Measurements from ENCODE around the gene LDLRAD4.

Gene LDLRAD4

GRCh38 chr18:13616525-13617035, 398.0 kb downstream of the LDLRAD4 start:
- no peak for DNase-seq (ENCODE audit: low spot score)

- DNase-seq (ENCODE audit: low spot score), result no peak
Measured at GRCh38 chr18:13617826-13618515, 399.4 kb downstream of the LDLRAD4 start.

- DNase-seq (ENCODE audit: low spot score), result no peak
Measured at GRCh38 chr18:13618760-13619438, 400.3 kb downstream of the LDLRAD4 start.

- no peak for DNase-seq (ENCODE audit: low spot score)
Measured at GRCh38 chr18:13619505-13620205, 401.1 kb downstream of the LDLRAD4 start.

GRCh38 chr18:13620206-13620672, 401.7 kb downstream of the LDLRAD4 start:
- no peak for DNase-seq (ENCODE audit: low spot score)

GRCh38 chr18:13620818-13621445, 402.4 kb downstream of the LDLRAD4 start:
- no peak for DNase-seq (ENCODE audit: low spot score)

GRCh38 chr18:13621446-13621849, 402.9 kb downstream of the LDLRAD4 start:
- no peak for DNase-seq (ENCODE audit: low spot score)

GRCh38 chr18:13621886-13622619, 403.5 kb downstream of the LDLRAD4 start:
- DNase-seq (ENCODE audit: low spot score), result no peak

- DNase-seq (ENCODE audit: low spot score), result no peak
Measured at GRCh38 chr18:13622751-13623150, 404.2 kb downstream of the LDLRAD4 start.

- DNase-seq (ENCODE audit: low spot score), result no peak
Measured at GRCh38 chr18:13623348-13623747, 404.8 kb downstream of the LDLRAD4 start.

GRCh38 chr18:13623871-13624270, 405.3 kb downstream of the LDLRAD4 start:
- no peak for DNase-seq (ENCODE audit: low spot score)

GRCh38 chr18:13624563-13625237, 406.1 kb downstream of the LDLRAD4 start:
- no peak for DNase-seq (ENCODE audit: low spot score)

GRCh38 chr18:13625355-13625754, 406.8 kb downstream of the LDLRAD4 start:
- DNase-seq (ENCODE audit: low spot score), result no peak

GRCh38 chr18:13625843-13626543, 407.4 kb downstream of the LDLRAD4 start:
- no peak for DNase-seq (ENCODE audit: low spot score)

GRCh38 chr18:13626544-13626908, 408.0 kb downstream of the LDLRAD4 start:
- DNase-seq (ENCODE audit: low spot score), result no peak

GRCh38 chr18:13627639-13628038, 409.1 kb downstream of the LDLRAD4 start:
- no peak for DNase-seq (ENCODE audit: low spot score)

- no peak for DNase-seq (ENCODE audit: low spot score)
Measured at GRCh38 chr18:13628211-13628610, 409.7 kb downstream of the LDLRAD4 start.

GRCh38 chr18:13629841-13630715, 411.5 kb downstream of the LDLRAD4 start:
- DNase-seq (ENCODE audit: low spot score), result peak; percentile 95

GRCh38 chr18:13630716-13631268, 412.2 kb downstream of the LDLRAD4 start:
- DNase-seq (ENCODE audit: low spot score), result no peak

All from HuH-7.5 (cell line).